Esophagus muscularis mucosa (tissue), 4 donors: ENCODE results near the gene SCML1. TPM values are rescaled to one million over a fixed set of nuclear protein-coding genes. Genes with fewer than 3 reads are reported as not detected.

Source experiments
- DNase-seq: peaks from one replicate; pipeline ENCODE4 v3.0.0-alpha.2; 2017; ENCODE audit errors: extremely low spot score
- H3K27ac ChIP-seq, 4 donors: fragments of 200-600 bp; sonication (generic); replicated peaks in 1 of 4; 1 replicate in 3 of 4; 2 replicates in 1 of 4; pipeline ENCODE4 v1.5.1; 2016 to 2019; ENCODE audit warnings: mild to moderate bottlenecking in 1 of 4
- H3K27me3 ChIP-seq, 4 donors: fragments of 200-600 bp; sonication (generic); one replicate each; pipeline versions ENCODE4 v1.5.1 to v1.6.0; 2016 to 2019
- H3K36me3 ChIP-seq, 4 donors: fragments of 200-600 bp; sonication (generic); one replicate each; pipeline ENCODE4 v1.5.1; 2016 to 2019
- H3K4me1 ChIP-seq, 4 donors: fragments of 200-600 bp; sonication (generic); one replicate each; pipeline ENCODE4 v1.5.1; 2016 to 2019
- H3K4me3 ChIP-seq, 4 donors: fragments of 200-600 bp; sonication (generic); 1 replicate in 2 of 4; 2 replicates in 2 of 4; pipeline ENCODE4 v1.5.1; 2016 to 2019; ENCODE audit warnings: mild to moderate bottlenecking in 4 of 4, moderate library complexity in 1 of 4
- H3K9me3 ChIP-seq, 4 donors: fragments of 200-600 bp; sonication (generic); 1 replicate in 3 of 4; 2 replicates in 1 of 4; pipeline ENCODE4 v1.5.1; 2016 to 2019
- CTCF ChIP-seq, 3 experiments: fragments of 200-600 bp in 2 of 3; fragments of 450-650 bp in 1 of 3; sonication (generic) in 2 of 3; IDR thresholded peaks; one replicate each; pipeline ENCODE4 v1.5.1; 2017 to 2019; ENCODE audit warnings: antibody characterized with exemption in 3 of 3, mild to moderate bottlenecking in 2 of 3, moderate library complexity in 1 of 3
- EP300 ChIP-seq: sonication (generic); formaldehyde crosslinking; IDR thresholded peaks from one replicate; pipeline ENCODE4 v1.6.1; 2017; ENCODE audit warnings: antibody characterized with exemption
- POLR2A ChIP-seq: fragments of 450-650 bp; IDR thresholded peaks from one replicate; pipeline ENCODE4 v1.6.1; 2017; ENCODE audit warnings: antibody characterized with exemption, moderate library complexity, mild to moderate bottlenecking, low read depth
- POLR2AphosphoS5 ChIP-seq, 2 donors: sonication (generic); formaldehyde crosslinking; IDR thresholded peaks; one replicate each; pipeline ENCODE4 v1.6.1; 2017; ENCODE audit warnings: antibody characterized with exemption in 2 of 2
- WGBS: methylation state at CpG from one replicate; pipeline ENCODE4 v1.1.5; 2018; 5-methylcytosine and 5-hydroxymethylcytosine counted together
- intact Hi-C: fragments of 100-400 bp; cut with DNase I; formaldehyde crosslinking; loops from one replicate; pipeline ENCODE4 v1.15.1; 2023
- total RNA-seq, 4 donors: library from RNA; depleted of rRNA; stranded (reverse); fragments of >200 nt; gene quantifications; one replicate each; pipeline versions ENCODE4 v1.1.0 to v1.2.1, GENCODE V29; 2016

The SCML1 gene
- total RNA-seq, 4 donors from 2014 or later, result 4.8 to 8.3 (median 6.4) TPM

GRCh38 chrX:17748684-17749083 is 11.4 kb downstream of the SCML1 start:
- no peaks in the 10 kb centered on the region for H3K27me3 ChIP-seq
- H3K4me1 ChIP-seq, result no peaks in the 10 kb centered on the region
- H3K27ac ChIP-seq, result no peak overlapping the region
- TF ChIP-seq POLR2AphosphoS5 (IDR thresholded peaks at IDR 0.05) (no peak), EP300 (no peak), CTCF (IDR thresholded peaks at IDR 0.05) (no peak), POLR2A (no peak)
- H3K4me3 ChIP-seq, result no peak overlapping the region
- 83% methylated on average over 5 of the region's 5 CpGs for WGBS
- no peaks in the 10 kb centered on the region for H3K9me3 ChIP-seq
- intact Hi-C loops, result no loop called here
- H3K36me3 ChIP-seq, result peaks cover 11 to 32% (median 21%) of the 10 kb centered on the region in 4 donors
- no peak for DNase-seq

- Histone ChIP-seq H3K9me3 (no peaks in the 10 kb centered on the region), H3K27ac (no peak overlapping the region), H3K4me3 (no peak overlapping the region), H3K27me3 (no peaks in the 10 kb centered on the region), H3K4me1 (no peaks in the 10 kb centered on the region), H3K36me3 (peaks cover 11 to 34% (median 21%) of the 10 kb centered on the region in 4 donors)
- intact Hi-C loops, result no loop called here
- WGBS, result 78% methylated on average over 3 of the region's 3 CpGs
- TF ChIP-seq POLR2A (no peak), EP300 (no peak), POLR2AphosphoS5 (IDR thresholded peaks at IDR 0.05) (no peak), CTCF (IDR thresholded peaks at IDR 0.05) (no peak)
- no peak for DNase-seq
Measured at GRCh38 chrX:17750436-17750835, 13.1 kb downstream of the SCML1 start.

- no peaks in the 10 kb centered on the region for H3K4me1 ChIP-seq
- TF ChIP-seq POLR2AphosphoS5 (IDR thresholded peaks at IDR 0.05), result no peak
- no peak for TF ChIP-seq EP300
- TF ChIP-seq POLR2A, result no peak
- no peak for TF ChIP-seq CTCF (IDR thresholded peaks at IDR 0.05)
- intact Hi-C loops, result no loop called here
- WGBS, result 72% methylated on average over 2 of the region's 2 CpGs
- no peak for DNase-seq
- H3K36me3 ChIP-seq, result peaks cover 0 to 4% (median 1%) of the 10 kb centered on the region in 4 donors
- no peaks in the 10 kb centered on the region for H3K9me3 ChIP-seq
- no peak overlapping the region for H3K27ac ChIP-seq
- no peaks in the 10 kb centered on the region for H3K27me3 ChIP-seq
- H3K4me3 ChIP-seq, result no peak overlapping the region
Measured at GRCh38 chrX:17758382-17758781, 21.1 kb downstream of the SCML1 start.

GRCh38 chrX:17759990-17760389 is 22.7 kb downstream of the SCML1 start:
- Histone ChIP-seq H3K27ac (no peak overlapping the region), H3K4me1 (no peaks in the 10 kb centered on the region), H3K27me3 (no peaks in the 10 kb centered on the region), H3K4me3 (no peak overlapping the region), H3K36me3 (peaks cover 0 to 4% (median 0%) of the 10 kb centered on the region in 4 donors), H3K9me3 (no peaks in the 10 kb centered on the region)
- no peak for DNase-seq
- TF ChIP-seq CTCF (IDR thresholded peaks at IDR 0.05), result no peak
- WGBS, result 92% methylated on average over 1 of the region's 1 CpG
- intact Hi-C loops, result no loop called here

- H3K4me1 ChIP-seq, result no peaks in the 10 kb centered on the region
- no peaks in the 10 kb centered on the region for H3K36me3 ChIP-seq
- no peak overlapping the region for H3K27ac ChIP-seq
- no peak for TF ChIP-seq EP300
- no peak for TF ChIP-seq POLR2A
- TF ChIP-seq POLR2AphosphoS5 (IDR thresholded peaks at IDR 0.05), result no peak
- no peak for TF ChIP-seq CTCF (IDR thresholded peaks at IDR 0.05)
- intact Hi-C loops, result no loop called here
- 44% methylated on average over 1 of the region's 1 CpG for WGBS
- H3K4me3 ChIP-seq, result no peak overlapping the region
- no peak for DNase-seq
- peaks cover 0 to 6% (median 0%) of the 10 kb centered on the region in 4 donors for H3K27me3 ChIP-seq
- no peaks in the 10 kb centered on the region for H3K9me3 ChIP-seq
Measured at GRCh38 chrX:17767734-17768133, 30.4 kb downstream of the SCML1 start.
